H9 (cell line): ENCODE results near the gene NDUFB3. TPM values are rescaled to one million over a fixed set of nuclear protein-coding genes. Genes with fewer than 3 reads are reported as not detected.

Experiments used
- DNase-seq: peaks from one replicate; pipeline ENCODE4 v3.0.0-alpha.2; 2017
- H2AFZ ChIP-seq: one replicate; pipeline ENCODE4 v1.6.1; 2013; ENCODE audit warnings: mild to moderate bottlenecking, low read length, control low read depth, moderate library complexity
- H2AK5ac ChIP-seq: 2 replicates; pipeline ENCODE4 v1.6.1; 2013; ENCODE audit warnings: low read length, control low read depth, mixed read lengths; ENCODE audit not compliant: insufficient read length
- H2BK120ac ChIP-seq: one replicate; pipeline ENCODE4 v1.6.1; 2013; ENCODE audit warnings: low read depth, mild to moderate bottlenecking, low read length, control low read depth, inconsistent platforms; ENCODE audit not compliant: poor library complexity, severe bottlenecking
- H2BK12ac ChIP-seq: 2 replicates; pipeline ENCODE4 v1.6.1; 2013; ENCODE audit warnings: low read length, control low read depth, mixed read lengths, low read depth; ENCODE audit not compliant: insufficient read length
- H2BK15ac ChIP-seq: 2 replicates; pipeline ENCODE4 v1.6.1; 2013; ENCODE audit warnings: low read depth, low read length, control low read depth
- H2BK20ac ChIP-seq: one replicate; pipeline ENCODE4 v1.6.1; 2013; ENCODE audit warnings: low read depth, mild to moderate bottlenecking, low read length, control low read depth, inconsistent platforms; ENCODE audit not compliant: poor library complexity, severe bottlenecking
- H2BK5ac ChIP-seq: 2 replicates; pipeline ENCODE4 v1.6.1; 2013; ENCODE audit warnings: low read length, control low read depth, mixed read lengths; ENCODE audit not compliant: insufficient read length
- H3K14ac ChIP-seq: 2 replicates; pipeline ENCODE4 v1.6.1; 2013; ENCODE audit warnings: low read length, control low read depth; ENCODE audit not compliant: insufficient read depth
- H3K18ac ChIP-seq: 2 replicates; pipeline ENCODE4 v1.6.1; 2013; ENCODE audit warnings: low read depth, mild to moderate bottlenecking, mixed read lengths, low read length, control low read depth; ENCODE audit not compliant: insufficient read length
- H3K23ac ChIP-seq: 2 replicates; pipeline ENCODE4 v1.6.1; 2013; ENCODE audit warnings: low read length, control low read depth, mixed read lengths, low read depth; ENCODE audit not compliant: insufficient read length
- H3K23me2 ChIP-seq: 2 replicates; pipeline ENCODE4 v1.6.1; 2013; ENCODE audit warnings: low read depth, mild to moderate bottlenecking, mixed read lengths, low read length, control low read depth; ENCODE audit not compliant: insufficient read length, poor library complexity, severe bottlenecking
- H3K27ac ChIP-seq: 2 replicates; pipeline ENCODE4 v1.5.1; 2013; ENCODE audit warnings: low read length, control low read depth, mixed read lengths, low read depth; ENCODE audit not compliant: insufficient read length
- H3K27me3 ChIP-seq: 2 replicates; pipeline ENCODE4 v1.6.1; 2013; ENCODE audit warnings: low read length, control low read depth, inconsistent platforms; ENCODE audit not compliant: insufficient read depth
- H3K4ac ChIP-seq: 2 replicates; pipeline ENCODE4 v1.6.1; 2013; ENCODE audit warnings: low read depth, mild to moderate bottlenecking, control low read depth, inconsistent platforms, low read length, moderate library complexity
- H3K4me1 ChIP-seq: 2 replicates; pipeline ENCODE4 v1.6.1; 2013; ENCODE audit warnings: low read length, control low read depth, inconsistent platforms; ENCODE audit not compliant: insufficient read depth
- H3K4me2 ChIP-seq: 2 replicates; pipeline ENCODE4 v1.6.1; 2013; ENCODE audit warnings: low read length, control low read depth, mixed read lengths; ENCODE audit not compliant: insufficient read length, insufficient read depth
- H3K56ac ChIP-seq: 2 replicates; pipeline ENCODE4 v1.6.1; 2013; ENCODE audit warnings: low read depth, mild to moderate bottlenecking, mixed read lengths, low read length, control low read depth; ENCODE audit not compliant: insufficient read length
- H3K79me1 ChIP-seq: 2 replicates; pipeline ENCODE4 v1.6.1; 2013; ENCODE audit warnings: low read depth, mild to moderate bottlenecking, moderate library complexity, low read length, control low read depth, inconsistent platforms; ENCODE audit not compliant: insufficient read depth, poor library complexity, severe bottlenecking
- H3K79me2 ChIP-seq: 2 replicates; pipeline ENCODE4 v1.6.1; 2013; ENCODE audit warnings: low read length, control low read depth, inconsistent platforms; ENCODE audit not compliant: insufficient read depth
- H3K9ac ChIP-seq: 2 replicates; pipeline ENCODE4 v1.6.1; 2013; ENCODE audit warnings: low read length, control low read depth, mixed read lengths; ENCODE audit not compliant: insufficient read length; ENCODE audit errors: extremely low read depth
- H3K9me3 ChIP-seq: one replicate; pipeline ENCODE4 v1.6.1; 2013; ENCODE audit warnings: low read depth, low read length, inconsistent platforms; ENCODE audit not compliant: control insufficient read depth
- H3T11ph ChIP-seq: one replicate; pipeline ENCODE4 v1.6.1; 2013; ENCODE audit warnings: mild to moderate bottlenecking, low read length, control low read depth, inconsistent platforms
- H4K20me1 ChIP-seq: one replicate; pipeline ENCODE4 v1.6.1; 2013; ENCODE audit not compliant: control insufficient read depth, insufficient read length, insufficient read depth
- H4K5ac ChIP-seq: 2 replicates; pipeline ENCODE4 v1.6.1; 2013; ENCODE audit warnings: low read depth, mild to moderate bottlenecking, mixed read lengths, low read length, control low read depth; ENCODE audit not compliant: insufficient read length
- H4K8ac ChIP-seq: replicated peaks from 2 replicates; pipeline ENCODE4 v1.6.1; 2013; ENCODE audit warnings: low read length, control low read depth, mixed read lengths, low read depth; ENCODE audit not compliant: insufficient read length
- H4K91ac ChIP-seq: 2 replicates; pipeline ENCODE4 v1.6.1; 2013; ENCODE audit warnings: low read depth, mild to moderate bottlenecking, moderate library complexity, mixed read lengths, low read length, control low read depth; ENCODE audit not compliant: insufficient read length
- H3K27ac Mint-ChIP-seq, 3 experiments: 2 replicates in 2 of 3; 3 replicates in 1 of 3; pipeline ENCODE4 v1.8.0; 2020 to 2021; ENCODE audit warnings: mixed read lengths in 3 of 3, mild to moderate bottlenecking in 1 of 3, moderate library complexity in 1 of 3
- H3K27me3 Mint-ChIP-seq: 2 replicates; pipeline ENCODE4 v1.8.0; 2021; ENCODE audit warnings: low read depth, mild to moderate bottlenecking, moderate library complexity, mixed read lengths
- H3K36me3 Mint-ChIP-seq, 3 experiments: 2 replicates in 2 of 3; 3 replicates in 1 of 3; pipeline ENCODE4 v1.8.0; 2020 to 2021; ENCODE audit warnings: low read depth in 3 of 3, mixed read lengths in 3 of 3; ENCODE audit not compliant: insufficient read depth in 1 of 3
- H3K4me1 Mint-ChIP-seq, 2 experiments: 2 replicates each; pipeline ENCODE4 v1.8.0; 2020; ENCODE audit warnings: mixed read lengths in 2 of 2
- H3K4me3 Mint-ChIP-seq, 2 experiments: 2 replicates in 1 of 2; 3 replicates in 1 of 2; pipeline ENCODE4 v1.8.0; 2020 to 2021; ENCODE audit warnings: mild to moderate bottlenecking in 2 of 2, mixed read lengths in 2 of 2, moderate library complexity in 1 of 2
- H3K9me3 Mint-ChIP-seq, 2 experiments: 2 replicates in 1 of 2; 3 replicates in 1 of 2; pipeline ENCODE4 v1.8.0; 2020; ENCODE audit warnings: mild to moderate bottlenecking in 2 of 2, mixed read lengths in 2 of 2, moderate library complexity in 1 of 2
- CTCF ChIP-seq: fragments of 200-600 bp; sonication (generic); conservative IDR thresholded peaks from 3 replicates; pipeline ENCODE4 v1.8.0; 2021; ENCODE audit warnings: antibody characterized with exemption, mild to moderate bottlenecking
- WGBS: extraction: QIAGEN DNeasy Blood & Tissue Kit; methylation state at CpG from one replicate; pipeline ENCODE4 v1.1.7; 2013; ENCODE audit warnings: missing lambda C conversion rate, low lambda C conversion rate, mixed read lengths; ENCODE audit not compliant: insufficient read length; ENCODE audit errors: extremely low coverage; 5-methylcytosine and 5-hydroxymethylcytosine counted together
- total RNA-seq: library from RNA; stranded (reverse); gene quantifications from 2 replicates; pipeline ENCODE4 v1.2.1, GENCODE V29; 2021

Gene NDUFB3
- total RNA-seq, 1 experiment from 2014 or later: 59.6 TPM

- Histone ChIP-seq H4K5ac (no peak overlapping the region), H4K8ac (no peak overlapping the region), H2BK20ac (no peak overlapping the region), H3K23me2 (no peaks in the 10 kb centered on the region), H2BK5ac (no peak overlapping the region), H3K14ac (no peak overlapping the region), H3K27ac (no peak overlapping the region), H3K23ac (no peak overlapping the region), H2AK5ac (no peak overlapping the region), H3K4me1 (no peaks in the 10 kb centered on the region), H3K79me2 (no peaks in the 10 kb centered on the region), H3K4ac (no peak overlapping the region), H3T11ph (no peak overlapping the region), H3K18ac (no peak overlapping the region), H4K91ac (no peak overlapping the region), H2BK120ac (no peak overlapping the region), H3K9ac (no peak overlapping the region), H2AFZ (no peak overlapping the region), H3K79me1 (no peaks in the 10 kb centered on the region), H3K9me3 (no peaks in the 10 kb centered on the region), H2BK15ac (no peak overlapping the region), H3K4me2 (no peak overlapping the region), H3K56ac (no peak overlapping the region), H2BK12ac (no peak overlapping the region), H4K20me1 (no peaks in the 10 kb centered on the region), H3K27me3 (no peaks in the 10 kb centered on the region)
- no peak overlapping the region for H3K27ac Mint-ChIP-seq
- TF ChIP-seq CTCF: no peak
- H3K27me3 Mint-ChIP-seq: no peaks in the 10 kb centered on the region
- H3K9me3 Mint-ChIP-seq: peaks cover 0 to 3% of the 10 kb centered on the region in 2 experiments; a peak in 1 of 5 replicates
- no CpG with 5 or more reads among the region's 5 CpGs for WGBS
- H3K4me1 Mint-ChIP-seq: no peaks in the 10 kb centered on the region
- no peak overlapping the region for H3K4me3 Mint-ChIP-seq
- H3K36me3 Mint-ChIP-seq: peaks cover 0 to 3% (median 2%) of the 10 kb centered on the region in 3 experiments; a peak in 1 of 7 replicates
- no peak for DNase-seq
These were observed 21.8 kb downstream of the NDUFB3 start for GRCh38 chr2:201093573-201093972.
